ENCODE data around the gene PRUNE2.

- TF ChIP-seq CTCF (IDR thresholded peaks at IDR 0.05): no peak
- no peak for TF ChIP-seq EP300 (IDR thresholded peaks at IDR 0.05)
Observed at GRCh38 chr9:76733096-76733495, 172.8 kb downstream of the PRUNE2 start.
